GDM1 (cell line): ENCODE measurements around the gene PTGER3.
"Not testable (repeated sequence)": the region's sequence is repeated elsewhere in the genome, so short reads cannot be mapped to it uniquely, and the experiment has no call there.

Experiments used
- DNase-seq: peaks from one replicate; lab custom pipeline; 2025; lab: John Stamatoyannopoulos, UW

Gene PTGER3

DNA sequence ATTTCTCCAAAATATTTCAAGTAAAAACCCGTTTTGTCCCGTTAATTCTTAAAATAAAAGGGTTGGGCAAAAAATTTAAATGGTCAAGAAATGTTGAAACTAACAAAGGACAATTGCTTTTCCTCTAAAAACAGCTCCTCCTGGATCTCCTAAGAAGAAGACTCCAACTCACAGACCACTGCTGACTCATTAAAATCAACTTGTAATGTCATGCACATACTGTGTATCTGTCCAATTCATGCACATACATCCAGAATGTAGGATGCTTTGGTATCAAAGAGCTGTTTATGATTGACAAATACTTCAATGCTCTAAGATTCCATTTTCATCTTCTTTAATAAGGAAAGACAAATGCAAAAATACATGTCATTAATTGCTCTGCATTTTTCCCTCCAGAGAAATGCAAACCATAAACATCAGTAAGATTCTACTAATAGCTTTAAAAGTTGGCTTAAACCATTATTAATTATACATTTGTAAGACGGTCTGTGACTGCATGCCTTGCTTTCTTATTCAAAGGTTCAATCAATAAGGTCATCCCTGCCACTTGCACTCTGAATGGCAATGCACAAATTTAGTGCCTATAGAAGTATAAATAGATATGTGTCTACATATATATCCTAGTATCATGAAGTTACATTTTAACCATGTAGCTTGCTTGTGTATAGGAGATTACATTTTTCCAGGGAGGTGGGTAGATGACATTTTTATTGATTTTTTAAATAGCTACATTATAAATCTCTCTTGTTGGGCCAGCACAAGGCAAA, 44.7 kb downstream of the PTGER3 start:
- DNase-seq = no peak

DNA sequence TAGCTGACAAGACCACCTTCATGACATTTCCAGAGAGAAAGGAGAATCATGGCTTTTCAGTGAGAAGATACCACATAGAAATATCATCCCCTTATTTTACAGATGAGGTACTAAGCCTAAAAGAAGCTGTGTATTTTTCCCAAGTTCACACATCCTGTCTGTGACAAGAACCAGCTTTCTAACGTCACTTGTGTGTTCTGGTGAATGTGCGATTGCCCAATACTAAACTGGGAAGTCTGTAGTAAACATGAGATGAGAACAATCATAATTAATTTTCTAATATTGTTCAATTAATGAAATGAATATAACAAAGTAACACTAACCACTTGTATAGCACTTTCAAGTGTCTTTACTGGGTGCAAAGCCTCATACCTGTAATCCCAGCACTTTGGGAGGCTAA, 46.0 kb downstream of the PTGER3 start:
- no peak for DNase-seq

DNA sequence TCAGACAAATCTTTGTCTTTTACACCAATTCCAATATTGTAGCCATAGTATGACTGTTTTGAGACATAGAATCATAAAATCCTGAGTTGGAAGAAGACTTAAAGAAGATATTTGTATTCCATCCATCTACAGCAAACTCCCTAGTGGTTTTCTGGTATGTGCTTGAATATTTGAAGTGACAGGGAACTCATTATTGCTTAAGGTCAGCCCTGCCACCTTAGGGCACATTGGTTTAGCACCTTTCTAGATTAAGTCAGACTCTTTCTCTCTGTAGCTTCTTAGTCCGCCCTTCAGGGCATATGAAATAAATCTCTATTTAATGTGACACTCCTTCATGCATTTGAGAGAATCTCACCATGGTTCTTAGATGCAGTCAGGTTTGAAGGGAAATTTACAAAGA, 49.8 kb downstream of the PTGER3 start:
- no peak for DNase-seq

DNA sequence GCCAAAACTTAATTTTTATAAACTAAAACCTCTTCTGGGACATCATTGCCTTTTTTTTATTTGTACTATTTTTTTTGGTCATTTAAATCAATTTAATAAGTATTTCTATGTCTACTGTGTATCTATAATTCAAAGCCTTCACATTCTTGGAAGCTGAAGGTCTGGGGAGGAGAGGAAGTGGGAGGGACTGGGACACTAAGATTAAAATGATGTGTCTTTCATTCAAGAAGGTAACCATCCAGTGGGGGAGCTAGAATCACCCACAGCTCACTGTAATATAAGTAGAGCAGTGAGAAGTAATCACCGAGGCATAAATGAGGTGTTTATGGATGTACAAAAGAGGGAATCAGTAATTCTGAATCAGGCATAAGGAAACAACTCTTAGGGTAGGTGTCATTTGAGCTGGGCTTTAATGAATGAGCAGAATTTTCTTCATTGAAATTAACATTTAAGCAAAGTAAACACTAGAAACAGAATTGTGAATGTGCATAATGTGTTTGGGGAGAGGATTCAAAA, 52.8 kb downstream of the PTGER3 start:
- no peak for DNase-seq

DNA sequence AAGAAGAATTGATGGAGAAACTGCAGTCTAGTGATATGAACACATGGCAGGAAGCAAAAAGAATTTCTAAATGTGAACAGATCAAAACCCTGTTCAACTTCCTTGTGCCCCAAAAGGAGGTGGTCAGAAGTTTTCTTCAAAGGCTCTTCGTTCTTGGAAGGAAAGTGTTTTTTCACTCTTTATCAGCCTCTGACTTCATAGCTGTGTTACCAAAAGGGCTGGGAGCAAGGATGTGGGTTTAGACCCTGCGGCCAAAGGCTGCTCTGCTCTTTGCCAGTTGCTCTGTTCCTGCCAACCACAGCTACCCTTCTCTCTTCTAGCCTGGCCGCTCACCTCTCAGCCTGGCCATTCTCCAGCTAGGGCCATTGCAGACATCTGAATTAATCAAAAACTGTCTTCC, 53.8 kb downstream of the PTGER3 start:
- no peak for DNase-seq

DNA sequence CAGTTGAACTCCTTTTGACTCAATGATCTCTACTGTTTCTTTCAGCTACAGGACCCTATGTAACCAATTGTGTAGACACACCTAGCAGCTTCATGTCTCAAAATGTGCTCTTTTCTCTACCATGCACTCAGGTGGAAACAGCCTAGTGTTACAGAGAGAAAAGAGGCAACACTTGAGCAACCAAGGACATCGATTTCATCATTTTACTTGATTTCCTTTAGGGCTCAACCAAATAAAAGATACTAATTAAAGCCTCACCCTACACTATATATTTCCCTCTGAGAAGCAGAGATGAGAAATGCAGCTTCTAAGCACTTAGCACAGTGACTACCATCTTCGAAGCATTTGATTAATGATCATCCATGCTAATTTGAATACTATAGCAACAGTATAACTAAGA, 55.1 kb downstream of the PTGER3 start:
- no peak for DNase-seq

DNA sequence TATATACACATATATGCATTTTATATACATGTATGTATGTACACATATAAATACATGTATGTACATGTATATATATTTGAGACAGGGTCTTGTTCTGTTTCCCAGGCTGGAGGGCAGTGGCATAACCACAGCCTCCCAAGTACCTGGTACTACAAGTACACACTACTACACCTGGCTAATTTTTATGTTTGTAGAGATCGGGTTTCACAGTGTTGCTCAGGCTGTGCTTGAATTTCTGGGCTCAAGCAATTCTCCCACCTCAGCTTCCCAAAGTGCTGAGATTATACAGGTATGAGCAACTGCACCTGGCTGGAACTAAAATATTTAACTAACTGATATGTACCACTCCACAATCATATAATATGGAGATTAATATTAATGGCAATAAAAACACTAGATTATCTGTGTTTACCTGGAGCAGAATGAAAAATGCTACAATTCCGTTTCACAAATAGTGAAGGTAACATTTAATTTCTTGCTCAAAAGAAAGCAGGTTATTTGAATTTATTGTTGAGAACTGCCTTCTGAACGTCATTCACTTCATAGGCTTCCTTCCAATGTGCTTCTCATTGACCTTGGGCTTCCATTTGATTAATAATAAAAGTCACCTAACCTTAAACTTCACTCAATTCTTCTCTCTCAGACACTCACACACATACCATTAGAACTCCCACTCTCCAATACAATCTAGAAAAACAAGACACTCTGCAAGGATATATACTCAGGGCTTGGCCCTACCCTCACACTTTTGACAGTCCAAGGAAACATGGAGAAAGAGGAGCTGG, 57.0 kb downstream of the PTGER3 start:
- no peak for DNase-seq

DNA sequence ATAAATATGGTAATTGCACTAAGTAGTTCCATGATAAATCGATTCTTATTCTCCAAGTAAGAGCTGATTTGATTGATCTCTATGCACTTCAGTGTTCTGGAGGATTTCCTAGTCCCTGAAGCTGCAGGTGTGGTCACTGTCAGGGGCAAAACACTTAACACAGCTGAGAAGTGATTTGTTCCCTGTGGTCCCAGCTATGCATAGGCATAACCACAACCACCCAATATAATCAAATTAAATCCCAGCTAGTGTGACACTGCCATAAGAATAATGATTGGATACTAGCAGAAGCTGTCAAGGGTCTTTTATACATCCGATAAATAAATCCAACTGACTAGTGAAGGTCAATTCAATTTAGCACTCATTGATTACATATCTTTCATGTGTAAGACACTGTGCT, 60.1 kb downstream of the PTGER3 start:
- DNase-seq = no peak

DNA sequence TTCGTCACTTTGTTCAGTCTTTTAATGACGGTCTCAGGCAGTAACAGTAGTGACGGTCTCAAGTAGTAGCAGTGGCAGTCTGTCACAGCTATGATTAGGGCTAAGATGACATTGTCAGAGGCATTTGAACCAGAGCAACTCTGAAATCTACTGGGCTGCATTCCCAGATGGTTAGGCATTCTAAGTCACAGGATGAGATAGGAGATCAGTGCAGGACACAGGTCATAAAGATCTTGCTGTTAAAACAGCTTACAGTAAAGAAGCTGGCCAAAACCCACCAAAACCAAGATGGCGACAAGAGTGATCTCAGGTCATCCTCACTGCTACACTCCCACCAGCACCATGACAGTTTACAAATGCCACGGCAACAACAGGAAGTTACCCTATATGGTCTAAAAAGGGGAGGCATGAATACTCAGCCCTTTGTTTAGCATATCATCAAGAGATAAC, 61.8 kb downstream of the PTGER3 start:
- DNase-seq = not testable (repeated sequence)

DNA sequence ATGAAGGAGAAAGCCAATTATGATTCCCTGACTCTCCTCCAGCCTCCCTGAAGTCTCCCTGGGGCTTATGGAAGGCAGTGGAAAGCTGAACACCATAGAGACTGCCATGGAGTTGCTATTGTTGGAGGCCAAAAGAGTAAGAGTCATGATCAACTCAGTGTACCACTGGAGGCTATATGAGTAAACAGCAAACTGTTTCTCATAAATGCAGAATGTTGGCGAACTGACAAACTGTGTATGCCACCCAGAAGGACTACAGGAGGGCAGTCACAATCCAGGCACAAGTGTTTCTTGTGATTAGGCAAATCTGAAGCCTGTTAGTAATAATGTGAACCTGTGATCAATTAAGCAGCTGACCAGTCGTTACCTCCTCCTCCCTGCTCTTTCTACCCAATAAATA, 62.3 kb downstream of the PTGER3 start:
- DNase-seq = not testable (repeated sequence)

DNA sequence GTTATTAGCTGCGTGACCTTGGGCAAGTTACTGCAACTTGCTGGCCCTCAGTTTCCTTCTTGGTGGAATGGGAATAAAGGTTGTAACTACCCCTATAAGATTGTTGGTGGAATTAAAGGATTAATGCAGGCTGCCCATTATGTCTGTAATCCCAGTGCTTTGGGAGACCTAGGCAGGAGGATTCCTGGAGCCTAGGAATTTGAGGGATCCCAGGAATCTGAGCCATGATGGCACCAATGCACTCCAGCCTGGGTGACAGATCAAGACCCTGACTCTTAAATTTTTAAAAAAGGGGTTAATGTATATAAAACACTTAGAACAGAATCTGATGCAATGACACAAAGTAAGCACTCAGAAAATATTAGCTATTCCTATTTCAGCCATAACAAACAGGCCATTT, 67.3 kb downstream of the PTGER3 start:
- DNase-seq = no peak

DNA sequence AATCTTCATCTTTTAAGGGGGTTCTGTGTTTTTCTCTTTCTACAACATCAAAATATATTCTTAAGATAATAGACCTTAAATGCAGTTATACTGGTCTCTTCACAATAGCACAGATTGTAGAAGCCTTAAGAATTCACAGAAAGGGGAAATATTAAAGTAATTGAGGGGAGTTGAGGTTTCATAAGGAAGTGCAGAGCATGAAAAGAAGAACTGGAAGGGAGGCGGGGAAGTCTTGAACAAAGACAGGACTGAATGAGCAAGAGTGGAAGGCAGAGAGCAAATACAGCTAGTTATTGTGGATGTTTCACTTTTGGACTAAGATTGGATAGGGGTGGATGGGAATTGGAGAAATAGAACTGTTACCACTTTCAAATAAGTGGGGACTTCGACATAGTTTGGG, 67.7 kb downstream of the PTGER3 start:
- no peak for DNase-seq

DNA sequence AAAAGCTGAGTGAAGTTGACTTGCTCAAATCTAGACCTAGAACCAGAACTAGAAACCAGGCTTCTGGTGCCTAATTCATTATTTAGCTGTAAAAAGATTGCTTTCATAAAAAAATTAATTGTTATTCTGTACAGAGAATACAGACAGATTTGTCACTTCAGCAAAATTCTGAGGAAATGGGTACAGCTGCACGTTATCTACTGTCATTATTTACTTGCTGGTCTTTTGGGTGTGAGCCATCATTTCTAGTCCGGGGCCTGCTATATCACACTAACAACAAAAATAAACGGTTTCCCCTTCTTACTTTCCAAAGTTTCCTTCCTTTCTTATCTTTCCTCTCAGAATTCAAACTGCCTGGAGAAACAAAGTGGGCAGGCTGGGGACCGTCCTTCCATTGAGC, 68.3 kb downstream of the PTGER3 start:
- no peak for DNase-seq

DNA sequence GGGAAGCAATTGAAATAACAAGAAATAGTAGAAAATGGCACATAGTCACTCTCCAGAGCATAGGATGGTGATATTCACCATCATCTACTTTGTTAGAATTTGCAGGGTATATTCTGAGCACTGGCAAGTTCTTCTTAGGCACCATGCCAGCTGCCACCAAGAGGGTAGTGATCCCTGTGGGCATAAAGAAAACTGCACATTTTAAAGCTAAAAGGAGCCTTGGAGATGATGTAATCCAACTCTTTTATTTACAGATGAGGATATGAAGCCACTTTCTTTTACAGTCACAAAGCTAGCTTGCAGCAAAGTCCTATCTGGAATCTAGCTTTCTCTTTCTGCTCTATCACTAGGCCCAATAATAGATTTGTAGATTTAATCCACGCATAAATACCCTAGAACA, 69.0 kb downstream of the PTGER3 start:
- DNase-seq = no peak

DNA sequence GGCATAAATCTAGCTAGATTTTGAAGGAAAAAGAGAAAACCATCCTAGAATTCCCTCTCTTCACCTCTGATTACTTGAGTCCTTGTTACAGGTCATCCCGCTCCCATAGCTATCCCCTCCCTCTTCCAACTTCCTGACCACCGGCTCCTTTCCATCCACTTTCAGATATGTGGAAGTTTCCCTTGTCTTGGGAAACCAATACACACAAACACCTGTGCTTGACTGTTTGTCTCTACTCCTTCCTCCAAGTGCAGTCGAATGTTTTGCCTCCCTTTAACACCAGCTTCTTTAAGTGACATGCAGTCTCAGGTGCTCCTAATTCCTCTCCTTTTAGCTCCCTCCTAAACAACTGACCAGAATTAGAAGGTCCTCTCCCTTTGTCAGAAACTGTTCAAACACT, 70.0 kb downstream of the PTGER3 start:
- DNase-seq = no peak

DNA sequence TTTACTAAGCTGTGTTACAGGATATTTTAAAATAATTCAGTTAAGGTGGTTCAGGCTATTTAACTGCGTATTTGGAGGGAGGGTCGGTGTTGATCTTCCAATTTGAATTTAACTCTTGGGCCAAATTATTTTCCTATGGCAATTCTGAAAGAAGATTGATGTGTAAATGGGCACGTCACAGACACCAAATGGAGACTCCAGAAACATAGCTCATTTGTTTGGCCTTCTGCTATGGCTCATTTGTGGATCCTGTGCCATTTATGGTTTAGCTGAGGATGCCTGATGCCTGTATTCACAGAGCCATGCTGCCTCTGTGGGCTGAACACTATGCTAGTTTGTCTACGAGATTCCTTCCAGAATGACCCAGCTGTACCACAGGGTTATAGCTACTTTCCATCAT, 70.6 kb downstream of the PTGER3 start:
- no peak for DNase-seq

DNA sequence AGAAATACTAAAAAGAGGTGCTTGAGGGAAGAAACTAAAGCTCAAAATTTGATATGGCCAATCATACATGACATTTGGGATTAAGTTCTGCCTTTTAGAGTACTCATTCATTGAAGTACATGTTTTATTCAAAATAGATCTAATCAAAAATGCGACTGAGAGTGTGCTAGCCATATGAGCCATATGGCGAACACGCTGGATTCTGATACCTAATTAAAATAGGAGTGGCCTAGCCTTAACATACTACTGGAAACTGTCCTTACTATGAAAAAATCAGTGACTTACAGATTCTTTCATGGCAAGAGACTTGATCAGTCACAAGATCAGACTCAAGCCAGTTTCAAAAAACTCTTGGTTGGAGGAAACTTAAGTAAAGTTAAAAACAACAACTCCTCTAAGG, 73.9 kb downstream of the PTGER3 start:
- DNase-seq = no peak

DNA sequence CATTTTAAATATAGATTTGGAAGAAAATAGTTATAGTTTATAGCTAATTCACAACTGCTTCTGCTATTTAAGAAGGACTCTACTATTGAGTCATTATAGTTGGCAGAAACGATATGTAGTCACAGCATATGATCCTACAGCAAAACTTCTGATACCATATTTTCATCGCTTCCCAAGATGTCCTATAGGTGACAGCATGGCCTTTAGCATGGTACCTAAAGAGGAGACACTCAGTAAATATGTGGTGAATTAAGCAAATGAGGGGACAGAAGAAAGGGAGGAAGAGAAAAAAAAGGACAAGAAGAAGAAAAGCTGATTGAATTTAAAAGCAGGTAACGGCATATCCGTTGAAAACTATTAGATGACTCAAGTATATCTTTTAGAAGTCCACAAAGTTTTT, 77.2 kb downstream of the PTGER3 start:
- DNase-seq = no peak

DNA sequence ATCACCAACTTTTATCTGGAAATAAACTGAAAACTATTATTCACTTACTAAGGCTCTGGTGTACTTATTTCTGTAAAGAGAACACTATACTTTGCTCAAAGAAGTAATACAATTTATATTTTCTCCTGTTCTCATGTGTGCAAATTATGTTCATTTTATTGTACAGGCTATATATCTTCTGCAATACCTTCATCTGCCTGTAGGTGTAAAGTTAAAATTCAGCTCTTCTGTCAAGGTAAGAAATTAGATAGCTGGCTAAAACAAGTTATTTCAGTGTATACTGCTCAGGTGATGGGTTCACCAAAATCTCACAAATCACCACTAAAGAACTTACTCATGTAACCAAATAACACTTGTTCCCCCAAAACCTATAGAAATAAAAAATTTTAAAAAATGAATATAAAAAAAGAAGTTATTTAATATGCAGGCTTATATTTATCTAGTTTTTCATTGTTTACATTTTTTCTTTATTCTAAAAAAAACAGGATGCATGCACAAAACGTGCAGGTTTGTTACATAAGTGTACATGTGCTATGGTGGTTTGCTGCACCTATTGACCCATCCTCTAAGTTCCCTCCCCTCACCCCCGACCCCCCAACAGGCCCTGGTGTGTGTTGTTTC, 81.5 kb downstream of the PTGER3 start:
- no peak for DNase-seq

DNA sequence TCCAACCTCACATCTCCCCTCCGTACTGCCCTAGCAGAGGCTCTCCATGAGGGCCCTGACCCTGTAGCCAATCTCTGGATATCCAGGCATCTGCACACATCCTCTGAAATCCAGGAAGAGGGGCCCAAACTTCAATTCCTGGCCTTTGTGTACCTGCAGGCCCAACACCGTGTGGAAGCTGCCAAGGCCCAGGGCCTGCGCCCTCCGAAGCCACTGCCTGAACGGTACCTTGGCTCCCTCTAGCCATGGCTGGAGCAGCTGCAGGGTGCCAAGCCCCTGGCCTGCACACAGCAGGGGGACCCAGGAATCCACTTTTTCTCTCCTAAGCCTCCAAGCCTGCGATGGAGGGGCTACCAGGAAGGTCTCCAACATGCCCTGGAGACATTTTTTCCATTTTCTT, 84.2 kb downstream of the PTGER3 start:
- no peak for DNase-seq

DNA sequence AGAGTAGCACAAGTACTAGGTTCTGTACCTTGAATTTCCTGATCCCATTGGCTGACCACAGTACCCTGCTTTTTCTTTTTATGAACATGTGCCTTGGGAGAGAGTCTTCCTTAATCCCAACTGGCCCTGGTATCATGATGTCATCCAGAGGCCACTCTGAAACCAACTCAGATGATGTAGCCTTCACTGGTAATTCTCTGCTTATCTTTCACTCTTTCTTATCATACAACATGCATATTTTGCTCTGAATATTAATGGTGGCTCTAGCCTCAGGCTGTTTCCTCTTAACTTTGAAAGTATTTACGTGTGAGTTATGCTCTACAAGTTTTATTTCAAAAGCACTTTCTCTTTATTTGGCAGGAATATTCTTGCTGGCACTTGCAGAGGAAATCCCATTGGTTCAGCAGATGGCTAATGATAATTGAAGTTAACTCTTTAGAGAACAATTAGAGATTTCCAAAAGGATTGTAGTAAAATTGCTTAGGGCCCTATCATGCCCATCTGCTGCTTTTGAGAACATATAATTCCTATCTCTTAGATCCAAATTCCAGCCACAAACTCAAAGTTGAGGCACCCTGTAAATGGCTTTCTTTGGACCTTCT, 86.1 kb downstream of the PTGER3 start:
- no peak for DNase-seq

DNA sequence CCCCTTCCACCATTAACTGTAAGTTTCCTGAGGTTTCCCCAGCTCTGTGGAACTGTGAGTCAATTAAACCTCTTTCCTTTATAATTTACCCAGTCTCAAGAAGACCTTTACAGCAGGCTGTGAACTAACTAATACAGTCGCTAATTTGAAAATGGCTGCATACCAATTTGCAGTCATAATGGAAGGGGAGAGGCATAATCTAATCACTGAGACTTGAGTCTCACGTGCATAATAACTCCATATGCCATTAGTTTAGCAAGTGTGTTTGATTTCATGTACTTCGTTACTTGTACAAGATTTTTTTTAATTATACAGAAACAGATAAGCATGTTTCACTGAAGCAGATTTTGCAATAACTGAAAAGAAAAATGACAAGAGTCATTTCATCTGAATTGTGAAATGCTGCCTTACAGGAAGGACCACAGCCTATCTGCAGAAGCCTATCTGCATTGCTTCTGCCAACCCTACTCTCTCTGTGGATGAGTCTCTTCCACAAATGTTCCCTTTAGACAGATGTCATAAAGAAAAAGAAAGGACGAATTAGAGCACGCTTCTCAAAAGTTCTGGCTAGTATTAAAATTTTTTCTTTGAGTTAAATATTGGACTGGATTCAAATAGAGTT, 99.1 kb downstream of the PTGER3 start:
- DNase-seq = no peak
